Daoy (cell line): Measurements from ENCODE around the gene TMEM170B. TPM values are rescaled to one million over a fixed set of nuclear protein-coding genes. Genes with fewer than 3 reads are reported as not detected.

Experiments
- DNase-seq: peaks from one replicate; pipeline ENCODE4 v3.0.0-alpha.2; 2015; ENCODE audit warnings: low read depth
- total RNA-seq: library from RNA; depleted of rRNA; stranded (reverse); fragments of >200 nt; shearing (Covaris generic); gene quantifications from 2 replicates; pipeline ENCODE4 v1.2.3, GENCODE V29; 2014

Gene TMEM170B
- total RNA-seq, 1 experiment from 2014 or later, result 5.8 TPM

DNA sequence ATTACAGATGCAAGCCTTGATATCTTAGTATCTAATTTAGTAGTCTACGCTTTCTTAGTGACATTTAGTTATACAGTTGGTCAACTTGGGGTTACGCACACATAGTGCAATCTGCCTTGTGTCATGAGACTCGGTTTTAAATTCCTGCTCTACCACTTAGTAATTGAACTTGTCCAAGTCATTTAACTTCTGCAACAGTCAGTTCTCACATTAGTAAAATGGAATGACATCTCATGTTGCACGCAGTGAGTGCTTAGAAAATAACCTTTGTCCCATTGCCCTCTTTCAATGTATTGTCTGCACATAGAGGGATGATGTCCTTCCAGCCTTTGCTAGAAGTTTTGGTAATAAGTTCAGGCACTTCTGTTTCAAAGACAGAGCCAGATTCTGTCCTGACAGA, 48.6 kb downstream of the TMEM170B start:
- DNase-seq, result no peak

DNA sequence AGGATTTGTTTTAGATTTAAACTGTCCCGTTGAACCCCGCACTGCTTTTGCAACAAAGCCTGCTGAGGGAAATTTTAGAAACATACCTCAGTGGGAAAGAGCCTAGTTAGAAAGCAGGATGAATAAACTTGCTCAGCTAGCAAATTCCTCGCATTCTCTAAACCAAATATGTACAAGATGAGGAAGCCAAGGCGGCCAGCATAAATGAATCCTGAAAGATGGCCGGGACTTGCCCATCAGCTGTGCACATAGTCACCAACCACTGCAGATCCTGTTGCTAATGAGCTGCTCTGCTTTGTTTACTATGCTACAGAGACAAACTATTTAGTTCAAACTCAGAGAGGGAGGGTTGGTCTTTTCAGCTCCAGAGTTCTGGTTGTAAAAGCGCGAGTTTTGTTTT, 49.0 kb downstream of the TMEM170B start:
- peak; percentile 80 for DNase-seq

DNA sequence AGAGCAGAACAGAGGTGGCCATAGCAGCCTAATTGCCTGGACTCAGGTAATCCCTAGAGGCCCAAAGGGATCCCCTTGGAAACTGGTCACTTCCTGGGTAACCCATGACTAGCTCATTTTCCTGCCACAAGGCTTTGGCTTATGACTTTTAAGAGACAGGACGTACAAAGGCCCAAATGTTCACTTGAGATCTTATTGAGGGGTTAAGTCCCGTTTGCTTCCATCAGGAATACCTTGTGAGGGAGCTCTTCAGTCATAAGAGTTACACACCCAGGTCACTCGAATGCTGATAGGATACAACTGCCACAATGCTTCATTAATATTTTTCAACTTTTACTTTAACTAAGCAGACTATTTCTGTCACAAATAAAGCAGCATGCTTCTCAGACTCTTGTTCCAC, 51.7 kb downstream of the TMEM170B start:
- no peak for DNase-seq

DNA sequence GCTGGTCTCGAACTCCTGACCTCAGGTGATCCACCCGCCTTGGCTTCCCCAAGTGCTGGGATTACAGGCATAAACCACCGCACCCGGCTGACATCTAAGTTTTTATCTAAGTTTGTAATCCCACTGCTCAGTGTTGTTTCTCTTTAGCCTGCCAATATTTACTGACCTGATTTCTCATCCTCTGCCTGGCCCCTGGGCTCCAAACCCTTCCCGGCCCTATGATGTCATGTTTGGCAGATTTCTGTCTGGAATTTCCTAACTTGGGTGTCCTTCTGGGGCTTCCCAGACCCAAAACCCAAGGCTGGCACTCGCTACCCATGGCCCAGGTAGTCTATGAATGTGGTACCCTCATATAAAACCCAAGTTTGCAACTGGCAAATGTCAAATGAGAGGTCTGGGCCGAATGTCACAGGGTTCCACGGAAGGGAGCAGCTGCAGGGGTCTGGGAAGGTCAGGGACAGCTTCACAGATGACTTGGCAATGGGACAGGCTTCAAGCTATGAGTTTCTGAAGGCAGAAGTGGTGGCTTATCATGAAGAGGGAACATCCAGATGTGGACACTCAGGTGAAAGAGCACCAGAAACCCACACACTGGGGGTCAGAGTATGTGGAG, 54.9 kb downstream of the TMEM170B start:
- peak; percentile 64 for DNase-seq

DNA sequence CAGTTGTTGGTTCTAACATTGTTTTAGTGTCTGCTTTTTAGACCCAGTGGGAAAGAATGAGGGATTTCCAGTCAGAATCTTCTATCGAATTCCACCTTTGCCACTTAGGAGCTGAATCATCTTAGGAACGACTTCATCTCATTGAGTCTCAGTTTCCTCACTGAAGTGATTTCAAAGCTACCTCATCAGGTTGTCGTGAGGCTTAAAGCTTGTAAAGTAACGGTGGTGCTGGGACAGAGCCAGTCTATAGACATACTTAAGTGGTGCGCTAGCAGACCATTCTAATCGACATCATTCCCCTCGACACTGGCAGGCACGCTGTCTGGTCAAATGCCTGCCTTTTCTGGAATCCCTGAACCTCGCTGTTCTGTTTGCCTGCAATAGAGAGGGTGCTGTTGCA, 55.5 kb downstream of the TMEM170B start:
- no peak for DNase-seq

DNA sequence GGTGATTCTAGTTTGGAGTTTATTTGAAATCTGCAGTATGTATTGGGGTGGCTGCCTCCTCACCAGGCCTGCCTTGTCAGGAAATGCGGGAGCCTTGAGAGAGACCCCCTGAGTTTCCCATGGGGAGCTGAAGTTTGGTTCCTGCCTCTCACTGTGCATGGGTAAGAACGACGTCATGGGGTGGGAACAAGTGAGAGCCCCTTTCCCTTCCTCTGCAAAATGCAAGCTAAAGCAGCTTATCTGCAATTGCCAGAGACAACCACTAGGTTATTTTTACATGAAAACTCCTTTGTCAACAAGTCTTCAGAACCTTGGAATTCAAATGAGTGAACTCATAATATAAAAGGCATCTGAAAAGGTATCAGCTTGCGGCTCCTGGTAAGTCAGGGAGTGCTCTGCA, 58.4 kb downstream of the TMEM170B start:
- DNase-seq, result no peak

DNA sequence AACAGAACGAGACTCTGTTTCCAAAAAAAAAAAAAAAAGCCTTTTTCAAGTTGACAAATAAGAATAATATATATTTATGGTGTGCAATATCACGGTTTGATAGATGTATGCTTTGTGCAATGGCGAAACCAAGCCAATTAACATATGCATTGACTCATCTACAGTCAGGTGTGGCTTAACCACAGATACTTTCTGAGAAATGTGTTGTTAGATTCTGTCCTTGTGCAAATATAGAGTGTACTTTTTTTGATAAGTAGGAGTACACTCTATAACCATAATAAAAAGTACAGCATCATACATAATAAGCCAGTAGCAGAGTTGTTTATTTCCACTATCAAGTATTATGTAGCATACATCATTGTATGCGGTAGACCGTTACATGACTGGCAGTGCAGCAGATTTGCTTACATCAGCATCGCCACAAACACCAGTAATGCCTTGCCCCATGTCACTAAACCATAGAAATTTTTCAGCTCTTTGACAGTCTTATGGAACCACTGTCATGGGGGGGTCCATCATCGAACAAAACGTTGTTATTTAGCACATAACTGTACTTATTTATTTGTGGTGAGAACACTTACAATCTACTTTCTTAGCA, 59.2 kb downstream of the TMEM170B start:
- DNase-seq, result no peak

DNA sequence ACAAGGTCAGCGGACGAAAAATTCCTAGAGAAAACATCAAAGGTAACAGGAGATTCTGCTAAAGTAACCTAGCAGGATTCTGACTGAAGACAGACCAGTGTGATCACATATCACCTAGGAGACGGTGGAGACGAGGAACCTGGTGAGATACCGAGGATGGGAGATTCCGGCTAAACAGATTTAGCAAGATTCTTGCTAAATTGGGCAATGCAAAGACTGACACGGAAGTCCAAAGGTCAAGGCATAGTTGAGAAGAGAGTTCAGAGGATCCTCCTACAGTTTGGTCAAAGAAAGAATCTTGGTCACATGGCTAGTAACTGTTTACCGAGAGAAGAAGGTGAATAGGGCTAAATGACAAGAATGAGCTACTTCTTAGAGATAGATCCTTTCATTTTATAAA, 61.1 kb downstream of the TMEM170B start:
- DNase-seq, result no peak

DNA sequence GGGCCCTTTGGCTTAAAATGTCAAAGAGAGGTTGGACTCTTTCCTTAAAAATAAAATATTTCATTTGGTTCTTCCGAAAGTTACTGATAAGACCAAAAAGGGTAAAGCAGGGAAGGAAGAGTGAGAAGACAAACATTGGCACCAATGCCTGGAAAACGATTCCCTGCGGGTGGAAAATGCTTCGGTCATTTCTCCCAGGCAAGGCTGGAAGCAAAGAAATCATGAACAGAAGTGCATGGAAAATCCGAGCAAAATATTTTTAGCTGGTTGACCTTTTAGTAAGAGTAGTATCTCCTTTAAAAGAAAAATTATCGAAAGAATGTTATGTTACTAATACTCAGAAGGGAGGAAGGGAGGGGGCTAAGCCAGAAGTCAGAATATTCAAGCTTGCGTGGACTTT, 62.7 kb downstream of the TMEM170B start:
- no peak for DNase-seq

DNA sequence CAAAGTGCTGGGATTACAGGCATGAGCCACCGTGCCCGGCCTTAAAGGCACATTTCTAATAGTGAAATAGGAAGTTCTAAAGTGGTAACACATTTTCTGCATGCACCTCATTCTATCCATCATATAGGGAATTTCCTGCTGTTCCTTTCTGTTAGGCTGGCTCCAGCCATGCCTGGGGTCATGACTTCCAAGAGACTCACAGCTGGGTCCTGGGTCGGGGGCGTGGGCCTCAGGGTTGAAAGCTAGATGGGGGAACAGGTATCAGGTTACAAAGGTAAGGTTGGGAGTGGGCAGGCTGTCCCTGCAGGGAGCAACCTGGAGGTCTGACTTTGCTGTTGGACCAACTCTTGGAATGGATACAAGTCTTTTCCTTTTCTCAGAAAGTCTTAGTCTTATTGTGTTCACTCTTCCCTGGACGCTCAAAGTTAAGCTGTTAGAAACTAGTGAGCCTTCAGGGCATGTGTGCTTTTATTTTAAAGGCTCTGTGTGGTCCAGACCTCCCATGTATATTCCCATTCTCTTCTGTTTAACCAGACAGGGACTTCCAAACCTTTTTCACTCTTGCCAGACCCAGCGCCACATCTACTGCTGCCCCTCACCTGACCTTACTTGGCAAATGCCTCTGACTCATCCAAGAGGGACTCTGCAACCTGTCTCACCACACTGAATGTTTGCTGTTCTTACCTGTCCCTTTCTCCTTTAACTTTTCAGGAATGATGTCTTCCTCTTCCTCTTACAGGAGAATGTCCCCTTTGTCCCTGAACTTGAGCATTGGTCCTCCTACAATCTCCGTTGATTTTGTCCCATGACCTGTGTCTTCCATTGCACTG, 64.4 kb downstream of the TMEM170B start:
- no peak for DNase-seq

DNA sequence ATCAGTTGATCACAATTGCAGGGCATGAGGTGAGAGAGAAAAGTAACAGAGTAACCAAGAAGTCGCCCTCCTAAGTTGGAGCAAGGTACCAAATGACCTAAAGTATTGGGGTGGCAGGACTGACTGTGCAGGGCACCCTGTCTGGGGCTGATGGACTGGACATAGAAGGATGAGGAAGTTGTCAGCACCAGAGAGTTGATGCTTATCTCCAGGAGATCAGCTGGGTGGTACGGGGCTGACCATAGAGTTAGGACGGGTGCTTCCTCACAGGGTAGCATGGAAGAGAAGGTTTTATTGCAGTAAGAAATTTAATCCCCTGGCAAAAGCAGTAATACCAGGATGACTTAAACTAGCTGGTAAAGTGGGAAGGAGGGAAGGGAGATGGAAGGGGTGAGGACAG, 66.7 kb downstream of the TMEM170B start:
- no peak for DNase-seq

DNA sequence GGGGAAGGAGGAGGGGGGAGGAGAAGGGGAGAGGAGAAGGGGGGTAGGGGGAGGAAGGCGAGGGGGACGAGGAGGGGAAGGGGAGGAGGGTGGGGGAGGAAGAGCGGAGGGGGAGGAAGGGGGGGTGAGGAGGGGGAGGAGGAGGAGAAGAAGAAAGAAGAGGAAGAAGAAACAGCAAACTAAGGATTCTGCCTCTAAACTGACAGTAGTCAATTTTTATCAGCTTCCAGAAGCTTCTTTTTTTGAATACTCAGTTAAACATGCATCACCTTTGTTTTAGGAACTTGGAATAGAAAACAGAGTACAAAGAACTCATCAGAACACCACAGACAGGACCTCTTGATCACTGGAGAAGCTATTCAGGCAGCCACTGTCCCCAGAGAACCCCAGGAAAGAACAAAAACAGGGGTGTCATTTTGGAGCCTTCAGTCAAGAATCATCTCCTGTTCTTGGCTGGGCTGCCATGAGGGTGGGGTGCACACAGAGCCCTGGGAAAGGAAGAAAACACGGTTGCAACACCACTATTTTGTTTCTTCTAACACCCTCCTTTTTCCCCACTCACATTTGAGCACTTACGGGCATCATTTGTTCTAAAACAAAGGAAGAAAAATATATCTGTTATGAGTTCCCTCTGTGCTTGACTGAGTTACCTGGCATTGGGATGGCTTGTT, 67.4 kb downstream of the TMEM170B start:
- no peak for DNase-seq

DNA sequence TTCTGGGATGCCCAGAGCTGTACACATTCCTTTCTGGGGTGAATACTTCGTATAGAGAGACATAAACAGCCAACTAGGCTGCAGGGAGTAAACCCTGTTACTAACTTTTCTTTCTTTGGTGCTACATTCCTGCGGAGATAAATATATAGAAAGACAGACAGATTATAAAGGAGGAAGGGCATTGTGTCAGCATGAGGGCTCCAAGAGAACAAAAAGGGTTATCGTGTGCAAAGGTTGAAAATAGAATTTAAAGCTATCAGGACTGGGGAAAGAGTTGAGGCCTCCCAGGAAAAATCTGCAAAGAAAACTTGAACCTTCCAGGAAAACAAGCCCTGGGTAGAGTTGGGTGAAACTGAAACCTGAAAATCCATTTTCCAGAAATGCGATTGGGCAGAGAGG, 68.0 kb downstream of the TMEM170B start:
- DNase-seq, result no peak

DNA sequence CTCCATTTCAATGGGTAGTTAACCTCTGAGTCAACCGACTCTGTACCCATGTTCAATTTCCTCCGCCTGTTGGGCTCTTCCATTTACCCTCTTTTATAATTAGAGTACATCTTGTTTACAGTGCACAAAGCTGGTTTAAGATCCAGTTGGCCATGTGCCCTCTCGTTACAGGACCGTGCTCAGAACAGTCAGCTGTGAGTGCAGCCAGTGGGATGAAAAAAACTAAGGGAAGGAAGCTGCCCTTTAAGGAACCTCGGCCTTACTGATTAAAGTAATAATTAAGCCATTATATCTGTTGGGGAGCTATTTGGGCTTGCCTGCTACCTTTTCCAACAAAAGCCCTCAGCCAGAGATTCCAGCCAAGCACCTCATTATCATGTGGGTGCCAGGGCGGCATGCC, 68.8 kb downstream of the TMEM170B start:
- DNase-seq, result no peak

DNA sequence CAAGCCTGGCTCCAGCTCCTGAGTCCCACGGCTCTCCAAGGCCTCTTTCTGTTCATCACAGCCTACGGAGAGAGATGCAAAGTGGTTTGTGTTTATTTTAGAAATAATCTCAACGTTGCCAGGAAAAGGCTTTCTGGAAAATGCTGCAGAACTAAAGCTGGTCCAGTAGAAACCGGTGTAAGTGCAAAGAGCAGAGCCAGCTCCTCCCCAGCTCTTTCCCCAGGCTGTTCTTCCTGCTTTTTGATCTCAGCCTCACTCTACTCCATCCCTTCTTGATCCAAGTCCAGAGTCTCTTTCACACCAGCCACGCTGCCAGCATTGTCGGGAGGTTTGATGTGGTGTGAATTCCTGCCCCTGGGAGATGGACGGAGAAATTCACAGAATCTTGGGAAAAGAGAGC, 69.8 kb downstream of the TMEM170B start:
- DNase-seq, result no peak

DNA sequence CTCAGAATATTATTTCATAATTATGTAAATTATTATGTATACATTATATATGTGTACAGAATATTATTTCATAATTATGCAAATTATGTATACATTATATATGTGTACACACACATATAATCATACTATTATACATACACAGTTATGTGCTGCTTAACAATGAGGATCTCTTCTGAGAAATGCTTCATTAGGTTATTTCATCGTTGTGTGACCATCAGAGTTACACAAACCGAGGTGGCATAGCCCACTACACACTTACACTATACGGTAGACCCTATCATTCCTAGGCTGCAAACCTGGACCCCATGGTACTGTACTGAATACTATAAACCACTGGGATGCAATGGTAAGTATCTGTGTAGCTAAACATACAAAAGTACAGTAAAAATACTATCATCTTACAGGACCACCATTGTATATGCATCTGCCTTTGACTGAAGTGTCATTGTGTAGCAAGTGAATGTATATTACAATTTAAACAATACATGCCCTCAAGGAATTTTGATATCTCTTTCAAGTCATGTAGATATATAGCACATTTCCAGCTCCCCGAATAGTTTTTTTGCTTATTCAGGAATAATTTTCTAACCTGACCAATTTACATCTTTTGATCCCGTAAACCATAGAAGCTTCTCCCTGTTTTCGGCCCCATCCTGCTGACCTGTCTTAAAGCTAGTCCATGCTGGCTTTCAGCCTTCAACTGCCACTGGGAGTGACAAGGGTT, 71.2 kb downstream of the TMEM170B start:
- no peak for DNase-seq

DNA sequence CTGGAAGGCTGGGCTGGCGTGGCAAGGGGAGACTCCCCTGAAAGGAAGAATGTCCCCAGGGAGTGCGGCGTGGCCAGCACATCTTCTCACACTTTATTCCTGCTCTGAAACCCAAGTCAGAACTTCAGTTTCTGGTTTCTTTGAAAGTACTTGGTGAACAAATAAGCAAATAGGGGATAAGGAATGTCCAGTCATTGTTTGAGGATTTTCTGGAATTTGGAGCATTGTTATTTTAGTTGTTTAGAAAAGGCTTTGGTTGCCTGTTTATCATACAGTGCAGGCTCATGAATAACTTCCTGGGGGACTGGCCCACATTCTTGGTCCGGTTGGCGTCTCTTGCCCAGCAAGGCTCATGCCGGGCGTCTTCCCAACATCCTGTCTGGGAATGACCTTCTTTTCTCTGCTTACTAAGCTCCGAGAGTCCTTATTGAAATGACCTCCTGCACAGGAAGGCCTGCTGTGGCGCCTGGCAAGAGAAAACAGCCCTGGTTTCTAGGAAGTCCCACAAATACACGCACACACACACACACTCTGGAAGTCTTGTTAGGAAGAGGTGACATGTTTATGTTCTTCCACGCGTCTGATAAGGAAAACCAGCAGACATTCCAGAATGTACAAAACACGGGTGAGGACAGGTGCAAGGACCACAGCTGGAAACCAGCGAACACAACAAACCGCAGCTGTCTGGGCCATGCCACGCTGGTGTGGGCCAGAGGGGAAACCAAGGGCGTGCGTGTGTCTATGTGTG, 71.9 kb downstream of the TMEM170B start:
- DNase-seq, result peak; percentile 93

DNA sequence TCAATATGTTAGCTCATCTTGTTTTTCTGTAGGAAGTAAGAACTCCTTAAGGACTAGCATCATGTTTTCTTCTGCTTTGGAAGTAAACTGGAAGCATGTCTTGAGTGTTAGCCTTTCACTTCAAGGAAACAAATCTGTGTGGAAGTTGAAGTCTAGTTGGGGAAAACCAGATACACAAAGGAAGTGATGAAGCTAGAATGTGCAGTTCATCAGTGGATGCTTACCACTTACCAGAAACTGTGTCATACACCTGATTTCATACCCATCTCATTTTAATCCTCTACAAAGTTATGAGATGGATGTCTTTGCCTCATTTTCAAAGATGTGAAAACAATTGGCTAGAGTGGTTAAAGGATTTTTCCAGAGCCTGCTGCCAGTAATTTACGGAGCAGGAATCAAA, 75.8 kb downstream of the TMEM170B start:
- DNase-seq, result peak; percentile 29

DNA sequence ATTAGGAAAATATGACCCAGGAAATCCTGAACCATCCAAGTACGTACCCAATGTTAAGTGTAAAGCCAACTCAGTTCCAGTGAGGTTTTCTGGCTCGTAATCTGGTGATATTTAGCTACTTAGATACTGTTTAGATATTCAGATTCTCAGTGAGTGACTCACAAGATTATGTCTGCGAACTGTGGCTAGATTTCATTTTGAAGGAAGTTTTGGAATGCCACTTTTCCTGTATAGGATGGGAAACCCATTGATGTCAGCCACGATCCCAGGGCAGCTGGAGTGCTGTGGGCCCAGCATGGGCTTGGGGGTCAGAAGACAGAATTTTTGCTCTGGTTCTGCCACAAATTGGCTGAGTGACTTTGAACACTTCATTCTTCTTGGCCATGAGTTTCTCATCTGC, 76.3 kb downstream of the TMEM170B start:
- DNase-seq, result peak; percentile 92

DNA sequence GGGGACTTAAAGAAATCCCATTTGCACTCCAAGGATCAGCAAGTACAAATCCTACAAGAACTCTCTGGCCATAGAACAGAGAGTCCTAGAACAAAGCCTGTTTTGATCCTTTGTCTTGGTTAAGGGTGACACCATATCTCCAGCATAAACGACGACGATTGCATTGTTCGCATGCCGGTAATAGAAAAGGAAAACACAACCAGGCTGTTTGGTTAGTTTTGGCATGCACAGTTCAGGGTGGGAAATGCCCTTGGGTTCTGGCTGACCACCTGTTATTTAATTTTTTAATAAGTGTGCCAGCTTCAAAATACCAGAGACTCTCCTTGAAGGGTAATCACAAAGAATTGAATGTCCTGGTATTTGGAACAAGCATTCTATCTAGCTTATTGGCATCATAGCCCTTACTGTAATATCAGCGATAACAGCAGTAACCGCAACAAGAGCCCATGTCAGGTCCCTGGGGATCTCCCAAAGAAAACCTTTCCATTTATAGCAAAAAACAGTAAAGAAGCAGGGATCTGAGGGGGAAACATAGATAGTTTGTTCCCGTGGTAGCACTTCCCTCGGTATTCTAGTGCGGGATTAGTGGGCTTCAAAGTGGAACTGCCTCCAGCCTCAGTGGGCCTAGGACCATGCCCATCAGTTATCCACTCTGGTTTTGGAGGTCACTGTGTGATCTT, 77.1 kb downstream of the TMEM170B start:
- peak; percentile 47 for DNase-seq

DNA sequence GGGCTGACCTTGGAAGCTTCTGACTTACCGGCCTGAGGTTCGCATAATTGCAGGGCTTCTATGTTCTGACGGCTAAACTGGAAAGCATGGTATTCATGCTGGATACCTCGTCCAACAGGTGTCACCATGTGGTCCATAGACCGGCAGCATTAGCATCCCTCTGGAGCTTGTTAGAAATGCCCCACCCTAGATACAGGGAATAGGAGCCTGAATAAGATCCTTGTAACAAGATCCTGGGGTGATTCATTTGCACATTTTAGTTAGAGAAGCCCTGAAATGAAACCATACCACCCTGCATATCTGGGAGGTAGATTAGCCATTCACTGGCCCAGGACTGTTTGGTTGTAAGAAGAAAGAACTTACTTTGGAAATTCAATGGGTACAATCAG, 77.7 kb downstream of the TMEM170B start:
- peak; percentile 81 for DNase-seq
